NCI-H2029 treated with DMSO at 0.1 percent for 48 hours (cell line): ENCODE measurements around the gene PUS3.
"Not testable (repeated sequence)": the region's sequence is repeated elsewhere in the genome, so short reads cannot be mapped to it uniquely, and the experiment has no call there.

ENCODE experiments used
- DNase-seq: peaks from one replicate; lab custom pipeline; 2025; lab: John Stamatoyannopoulos, UW

Gene PUS3

DNA sequence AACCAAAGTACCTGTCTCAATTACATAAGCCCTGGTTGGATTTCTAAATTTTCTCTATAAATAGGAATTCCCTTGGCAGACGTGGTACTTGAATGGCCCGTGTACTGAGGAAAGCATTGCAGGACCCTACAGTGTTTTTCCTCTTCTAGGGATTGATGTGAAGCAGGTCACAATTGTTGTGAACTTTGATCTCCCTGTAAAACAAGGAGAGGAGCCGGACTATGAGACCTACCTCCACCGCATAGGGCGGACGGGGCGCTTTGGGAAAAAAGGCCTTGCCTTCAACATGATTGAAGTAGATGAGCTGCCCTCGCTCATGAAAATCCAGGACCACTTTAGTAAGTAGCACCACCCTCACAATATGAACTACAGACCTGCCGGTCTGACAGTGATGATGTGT is 18.0 kb upstream of the PUS3 start:
- DNase-seq = no peak

DNA sequence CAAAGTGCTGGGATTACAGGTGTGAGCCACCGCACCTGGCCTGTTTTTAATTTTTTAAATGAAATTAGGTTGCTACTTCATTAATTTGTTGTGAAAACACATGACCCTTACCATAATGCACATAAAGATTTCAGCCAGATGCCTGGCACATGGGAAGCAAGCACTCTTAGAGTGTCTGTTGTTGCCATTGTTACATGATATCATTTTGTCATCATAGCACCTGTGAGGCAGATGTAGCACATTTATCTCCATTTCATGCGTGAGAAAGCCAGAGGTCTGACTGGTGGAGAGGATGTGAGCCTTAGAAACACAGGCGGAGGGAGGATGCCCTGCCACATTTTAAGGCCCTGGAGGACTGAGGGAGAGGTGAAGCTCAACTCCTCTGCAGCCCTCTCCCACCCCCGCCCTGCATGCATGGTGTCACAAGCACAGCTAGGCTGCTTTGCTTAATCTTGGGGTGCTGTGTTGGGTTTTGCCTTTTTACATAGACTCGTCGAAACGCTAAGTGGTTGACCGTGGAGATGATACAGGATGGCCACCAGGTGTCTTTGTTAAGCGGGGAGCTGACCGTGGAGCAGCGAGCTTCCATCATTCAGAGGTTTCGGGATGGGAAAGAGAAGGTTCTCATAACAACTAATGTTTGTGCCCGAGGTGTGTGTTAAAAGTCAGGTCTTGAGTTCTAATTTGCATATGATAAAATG is 15.3 kb upstream of the PUS3 start:
- DNase-seq = no peak

- no peak for DNase-seq
Measured at GRCh38 chr11:125916683-125917347, 13.8 kb upstream of the PUS3 start.

GRCh38 chr11:125914601-125915000 is 11.6 kb upstream of the PUS3 start:
- not testable (repeated sequence) for DNase-seq

DNA sequence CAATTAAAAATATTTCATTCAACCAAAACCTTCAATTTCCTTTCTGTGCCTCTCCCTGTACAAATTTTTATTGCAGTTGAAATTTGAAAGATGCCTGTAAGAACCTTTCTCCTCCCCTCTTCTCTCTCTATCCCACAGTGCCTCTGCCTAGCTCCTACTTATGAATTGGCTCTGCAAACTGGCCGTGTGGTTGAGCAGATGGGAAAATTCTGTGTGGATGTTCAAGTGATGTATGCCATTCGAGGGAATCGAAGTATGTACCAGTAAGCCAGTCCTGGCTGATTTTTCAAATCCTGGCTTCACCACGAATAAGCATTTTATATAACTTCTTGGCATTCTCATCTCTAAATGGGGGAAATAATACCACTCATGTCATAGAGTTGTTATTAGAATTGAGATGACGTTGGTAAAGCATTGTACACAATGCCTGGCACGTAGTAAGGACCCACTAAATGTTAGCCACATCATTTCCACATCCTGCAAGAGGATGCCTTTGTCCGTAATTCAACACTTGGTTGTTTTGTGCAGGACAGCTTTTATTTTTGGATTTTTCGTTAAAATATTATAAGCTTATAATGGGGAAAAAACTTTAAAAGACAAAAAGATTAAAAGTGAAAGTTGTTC is 7.3 kb upstream of the PUS3 start:
- DNase-seq = no peak

GRCh38 chr11:125904678-125905077 is 1.7 kb upstream of the PUS3 start:
- DNase-seq = no peak

- DNase-seq = no peak
Measured at GRCh38 chr11:125903711-125904659, 979 bp upstream of the PUS3 start, which contains the start of gene DDX25. DDX25 (plus strand) TSS chr11:125904508; CDS start chr11:125904518, 10 bp downstream.

GRCh38 chr11:125902277-125902926 is 604 bp downstream of the PUS3 start:
- no peak for DNase-seq

DNA sequence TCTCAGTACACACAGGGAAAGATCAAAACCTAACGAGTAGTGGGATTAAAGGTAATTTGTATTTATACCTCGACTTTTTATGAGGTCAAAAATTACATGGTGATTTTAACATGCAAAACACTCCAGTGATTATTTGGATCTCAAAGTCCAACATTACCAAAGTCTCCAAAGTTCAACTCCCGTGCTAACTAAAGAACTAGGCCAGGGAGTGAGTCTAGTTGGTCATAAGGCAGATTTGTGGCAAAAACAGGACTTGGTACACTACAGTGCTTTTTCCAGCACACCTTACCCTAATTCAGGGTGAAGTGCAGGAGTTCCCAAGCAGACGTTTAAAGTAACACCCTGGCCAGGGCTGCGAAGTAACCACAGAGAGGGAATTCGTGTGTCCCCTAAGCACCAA is 1.1 kb downstream of the PUS3 start:
- no peak for DNase-seq

DNA sequence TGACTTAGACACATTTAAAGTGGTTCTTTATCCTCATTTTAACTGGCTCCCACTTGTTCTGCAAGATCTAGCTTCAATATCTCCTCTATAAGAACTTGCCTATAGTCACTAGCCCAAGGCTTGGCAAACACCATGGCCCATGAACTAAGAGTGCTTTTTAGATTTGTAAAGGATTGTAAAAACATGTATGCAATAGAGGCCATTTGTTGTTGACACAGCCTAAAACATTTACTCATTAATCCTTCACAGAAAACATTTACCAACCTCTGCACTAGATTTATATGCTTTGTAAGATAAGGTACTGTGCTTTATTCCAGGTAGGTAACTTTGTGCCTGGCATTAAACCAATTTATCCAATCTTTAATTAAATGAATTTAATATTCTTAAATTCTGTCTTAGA is 10.0 kb downstream of the PUS3 start:
- no peak for DNase-seq

- no peak for DNase-seq
Measured at GRCh38 chr11:125892071-125892470, 10.9 kb downstream of the PUS3 start.

DNA sequence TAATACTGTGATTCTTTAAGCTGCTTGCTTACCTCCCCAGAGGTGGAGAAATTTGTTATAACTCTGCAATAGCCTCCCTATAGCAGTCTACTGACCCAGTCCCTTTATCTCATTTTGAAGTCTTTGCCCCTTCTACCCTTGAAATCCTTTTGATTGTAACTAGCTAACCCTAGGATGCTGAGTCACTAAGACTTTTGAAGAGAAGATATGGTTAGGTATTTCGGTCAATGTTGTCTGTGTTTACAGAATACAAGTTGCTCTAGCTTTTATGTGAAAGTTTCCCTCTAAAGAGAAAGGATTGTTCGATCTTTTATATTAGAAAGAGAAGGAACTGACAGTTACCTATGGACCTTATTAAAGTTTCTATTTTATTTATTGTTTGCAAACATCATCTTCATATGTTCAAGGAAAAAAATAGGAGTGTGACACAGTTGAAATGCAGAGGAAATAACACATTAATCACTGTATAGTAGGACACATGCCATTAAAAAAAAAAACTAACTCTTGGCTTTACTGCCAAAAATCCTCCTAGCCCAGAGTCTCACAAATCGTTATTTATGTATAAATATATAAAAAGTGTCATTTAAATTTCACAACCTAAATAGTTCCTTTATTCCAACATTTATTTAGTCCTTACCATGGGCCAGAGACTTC is 12.4 kb downstream of the PUS3 start:
- DNase-seq = no peak

GRCh38 chr11:125887373-125888324 is 15.4 kb downstream of the PUS3 start, which contains the start of gene HYLS1:
HYLS1 (plus strand) TSS chr11:125887668; CDS start chr11:125899369, 11,701 bp downstream.
- peak; percentile 96 for DNase-seq

DNA sequence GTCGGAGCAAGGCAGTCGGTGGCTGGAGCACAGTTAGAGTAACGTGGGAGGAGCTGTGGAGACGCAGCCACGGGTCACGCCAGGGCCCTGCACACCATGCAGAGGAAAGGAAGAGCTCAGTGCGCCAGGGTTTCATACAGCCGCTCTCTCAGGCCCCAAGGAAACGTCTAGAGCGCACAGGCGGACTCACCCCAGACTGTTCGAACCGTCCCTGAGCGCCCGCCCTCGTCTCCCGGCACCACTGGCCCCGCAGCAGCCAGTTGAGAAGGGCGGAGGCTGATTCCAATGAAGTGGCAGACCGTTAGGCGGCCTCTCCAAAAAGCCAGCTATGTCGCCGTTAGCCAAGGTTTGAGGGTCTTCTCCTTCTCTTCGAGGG is 16.0 kb downstream of the PUS3 start:
- DNase-seq = peak; percentile 30

DNA sequence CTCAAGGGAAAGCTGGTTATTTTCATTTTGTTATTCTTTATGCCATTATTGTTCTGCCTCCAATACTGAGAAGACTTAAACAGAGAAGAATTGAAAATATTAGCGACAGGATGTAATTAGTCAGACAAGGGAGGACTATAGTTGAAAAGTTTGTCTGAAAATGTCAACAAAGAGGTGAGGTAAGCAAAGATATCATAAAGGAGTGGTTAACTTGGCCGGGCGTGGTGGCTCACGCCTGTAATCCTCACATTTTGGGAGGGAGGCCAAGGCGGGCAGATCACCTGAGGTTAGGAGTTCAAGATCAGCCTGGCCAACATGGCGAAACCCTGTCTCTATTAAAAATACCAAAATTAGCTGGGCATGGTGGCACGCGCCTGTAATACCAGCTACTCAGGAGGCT is 19.6 kb downstream of the PUS3 start:
- no peak for DNase-seq

DNA sequence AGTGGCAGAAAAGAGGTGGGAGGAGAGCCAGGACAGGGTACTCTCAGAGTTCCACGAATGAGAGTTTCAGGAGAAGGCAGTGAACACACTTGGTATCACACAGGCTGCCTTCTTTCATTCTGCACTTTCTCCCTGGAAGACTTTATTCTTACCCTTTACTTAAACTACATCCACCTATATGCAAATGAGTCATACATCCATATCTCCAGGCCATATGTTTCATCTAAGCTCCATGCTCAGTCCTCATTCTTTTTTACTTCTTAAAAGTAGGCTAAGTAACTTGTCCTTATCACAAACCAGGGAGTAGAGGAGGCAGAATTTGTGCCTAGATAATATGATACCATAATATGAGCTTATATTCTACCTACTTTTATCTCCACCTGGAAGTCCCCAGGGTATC is 21.7 kb downstream of the PUS3 start:
- DNase-seq = no peak

DNA sequence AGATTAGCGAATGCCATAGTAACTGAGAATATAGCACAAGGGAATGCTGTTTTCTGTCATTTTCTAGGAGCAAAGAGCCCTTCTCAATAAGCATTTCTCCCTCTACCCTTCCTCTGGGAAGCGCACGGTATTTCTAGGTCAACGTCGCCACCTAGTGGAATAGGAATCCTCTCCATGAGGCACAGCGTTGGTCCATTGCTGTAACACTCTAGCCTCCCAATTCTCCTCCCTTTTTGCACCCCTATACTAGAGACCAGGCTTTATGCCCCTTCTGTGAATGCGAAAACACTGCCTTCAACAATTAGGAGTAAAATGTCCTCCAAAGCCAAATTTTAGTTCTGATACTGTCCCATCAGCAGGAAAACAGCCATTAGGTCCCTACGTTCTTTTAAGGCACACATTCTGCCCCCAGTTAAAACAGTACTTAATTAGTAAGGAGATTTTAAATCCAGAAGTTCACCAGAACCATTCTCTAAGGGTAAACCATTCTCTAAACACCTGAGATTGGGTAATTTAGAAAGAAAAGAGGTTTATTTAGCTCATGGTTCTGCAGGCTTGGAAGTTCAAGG is 28.4 kb downstream of the PUS3 start:
- peak; percentile 74 for DNase-seq

GRCh38 chr11:125873881-125874555 is 29.0 kb downstream of the PUS3 start:
- DNase-seq = no peak

GRCh38 chr11:125872138-125872491 is 30.9 kb downstream of the PUS3 start:
- no peak for DNase-seq
